ENCODE results near the gene AKAP8L. TPM values are rescaled to one million over a fixed set of nuclear protein-coding genes. Genes with fewer than 3 reads are reported as not detected.

The AKAP8L gene
- total and polyA plus RNA-seq, 2 donors (not counting 1 experiment from before 2014, with no cell fraction given), result 184 to 211 TPM

GRCh38 chr19:15422296-15423075 lies 3.7 kb upstream of the AKAP8L start:
- TF ChIP-seq, protein P1, sequence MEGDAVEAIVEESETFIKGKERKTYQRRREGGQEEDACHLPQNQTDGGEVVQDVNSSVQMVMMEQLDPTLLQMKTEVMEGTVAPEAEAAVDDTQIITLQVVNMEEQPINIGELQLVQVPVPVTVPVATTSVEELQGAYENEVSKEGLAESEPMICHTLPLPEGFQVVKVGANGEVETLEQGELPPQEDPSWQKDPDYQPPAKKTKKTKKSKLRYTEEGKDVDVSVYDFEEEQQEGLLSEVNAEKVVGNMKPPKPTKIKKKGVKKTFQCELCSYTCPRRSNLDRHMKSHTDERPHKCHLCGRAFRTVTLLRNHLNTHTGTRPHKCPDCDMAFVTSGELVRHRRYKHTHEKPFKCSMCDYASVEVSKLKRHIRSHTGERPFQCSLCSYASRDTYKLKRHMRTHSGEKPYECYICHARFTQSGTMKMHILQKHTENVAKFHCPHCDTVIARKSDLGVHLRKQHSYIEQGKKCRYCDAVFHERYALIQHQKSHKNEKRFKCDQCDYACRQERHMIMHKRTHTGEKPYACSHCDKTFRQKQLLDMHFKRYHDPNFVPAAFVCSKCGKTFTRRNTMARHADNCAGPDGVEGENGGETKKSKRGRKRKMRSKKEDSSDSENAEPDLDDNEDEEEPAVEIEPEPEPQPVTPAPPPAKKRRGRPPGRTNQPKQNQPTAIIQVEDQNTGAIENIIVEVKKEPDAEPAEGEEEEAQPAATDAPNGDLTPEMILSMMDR (IDR thresholded peaks at IDR 0.05), result no peak
- TF ChIP-seq EZH2 (IDR thresholded peaks at IDR 0.05; ENCODE audit: borderline replicate concordance, insufficient read depth, low read depth, low read length, poor library complexity, severe bottlenecking), result no peak
- no peak for DNase-seq
- H3K4me3 Mint-ChIP-seq, result no peak overlapping the region
- ChIA-PET CTCF (interaction anchor here (0.7 to 7.9 kb wide), 2 partner anchors 14 to 131 kb away, joined by 3 to 145 read pairs; no protein-coding TSS in a partner anchor), POLR2A (no interaction called here)
- ATAC-seq (ENCODE audit: low read depth), result no peak
- no peak overlapping the region for H3K27ac Mint-ChIP-seq
- Histone ChIP-seq H2AFZ (ENCODE audit: insufficient read depth, low read depth, low read length, poor library complexity, severe bottlenecking) (no peak overlapping the region), H3K4me2 (replicated peaks; ENCODE audit: low read depth, low read length, poor library complexity, severe bottlenecking) (no peak overlapping the region), H3K27ac (ENCODE audit: low read length in 2 of 2) (no peak overlapping the region), H3K9me3 (ENCODE audit: control extremely low read depth in 1 of 3, control insufficient read depth in 2 of 3, insufficient read depth in 1 of 3, low read length in 2 of 3) (peaks cover 0 to 9% (median 0%) of the 10 kb centered on the region in 3 donors), H3K36me3 (replicated peaks in 1 of 2; ENCODE audit: control extremely low read depth in 1 of 2, control insufficient read depth in 1 of 2, extremely low read depth in 1 of 2, insufficient read depth in 2 of 2, low read length in 1 of 2) (peaks cover 2 to 40% of the 10 kb centered on the region in 2 experiments), H4K20me1 (ENCODE audit: control insufficient read depth, insufficient read depth, low read length, poor library complexity, severe bottlenecking) (peaks cover 16% of the 10 kb centered on the region), H3K4me3 (ENCODE audit: control extremely low read depth in 1 of 5, extremely low read depth in 1 of 5, insufficient read depth in 1 of 5, low read depth in 2 of 5, low read length in 4 of 5) (no peak overlapping the region), H3K79me2 (ENCODE audit: control insufficient read depth, insufficient read depth, low read length) (peaks cover 12% of the 10 kb centered on the region), H3K9ac (ENCODE audit: low read length) (no peak overlapping the region), H3K4me1 (ENCODE audit: control insufficient read depth in 2 of 2, insufficient read depth in 2 of 2, low read length in 2 of 2) (peaks cover 11 to 17% of the 10 kb centered on the region in 2 donors), H3K27me3 (replicated peaks in 1 of 4; ENCODE audit: control extremely low read depth in 1 of 4, control insufficient read depth in 3 of 4, insufficient read depth in 4 of 4, low read length in 3 of 4) (no peaks in the 10 kb centered on the region)
- H3K4me1 Mint-ChIP-seq, result peaks cover 21% of the 10 kb centered on the region
- 82% methylated on average over 22 of the region's 22 CpGs for WGBS (ENCODE audit: insufficient coverage)
- H3K9me3 Mint-ChIP-seq (ENCODE audit: insufficient read depth), result no peaks in the 10 kb centered on the region
- no peaks in the 10 kb centered on the region for H3K27me3 Mint-ChIP-seq
- intact Hi-C loops (cut with micrococcal nuclease), result no loop called here

GRCh38 chr19:15421721-15422260 lies 3.0 kb upstream of the AKAP8L start:
- TF ChIP-seq EZH2 (IDR thresholded peaks at IDR 0.05; ENCODE audit: borderline replicate concordance, insufficient read depth, low read depth, low read length, poor library complexity, severe bottlenecking), result no peak
- TF ChIP-seq, protein P1 (IDR thresholded peaks at IDR 0.05), result no peak
- Histone ChIP-seq H3K9ac (ENCODE audit: low read length) (no peak overlapping the region), H3K27me3 (replicated peaks in 1 of 4; ENCODE audit: control extremely low read depth in 1 of 4, control insufficient read depth in 3 of 4, insufficient read depth in 4 of 4, low read length in 3 of 4) (no peaks in the 10 kb centered on the region), H3K4me3 (ENCODE audit: control extremely low read depth in 1 of 5, extremely low read depth in 1 of 5, insufficient read depth in 1 of 5, low read depth in 2 of 5, low read length in 4 of 5) (no peak overlapping the region), H3K9me3 (ENCODE audit: control extremely low read depth in 1 of 3, control insufficient read depth in 2 of 3, insufficient read depth in 1 of 3, low read length in 2 of 3) (peaks cover 0 to 9% (median 0%) of the 10 kb centered on the region in 3 donors), H2AFZ (ENCODE audit: insufficient read depth, low read depth, low read length, poor library complexity, severe bottlenecking) (no peak overlapping the region), H3K4me1 (ENCODE audit: control insufficient read depth in 2 of 2, insufficient read depth in 2 of 2, low read length in 2 of 2) (peaks cover 18 to 24% of the 10 kb centered on the region in 2 donors), H3K4me2 (replicated peaks; ENCODE audit: low read depth, low read length, poor library complexity, severe bottlenecking) (no peak overlapping the region), H3K79me2 (ENCODE audit: control insufficient read depth, insufficient read depth, low read length) (peaks cover 19% of the 10 kb centered on the region), H4K20me1 (ENCODE audit: control insufficient read depth, insufficient read depth, low read length, poor library complexity, severe bottlenecking) (peaks cover 16% of the 10 kb centered on the region), H3K27ac (ENCODE audit: low read length in 2 of 2) (no peak overlapping the region), H3K36me3 (replicated peaks in 1 of 2; ENCODE audit: control extremely low read depth in 1 of 2, control insufficient read depth in 1 of 2, extremely low read depth in 1 of 2, insufficient read depth in 2 of 2, low read length in 1 of 2) (peaks cover 2 to 33% of the 10 kb centered on the region in 2 experiments)
- Mint-ChIP-seq H3K4me3 (no peak overlapping the region), H3K4me1 (peaks cover 28% of the 10 kb centered on the region), H3K27ac (no peak overlapping the region), H3K9me3 (ENCODE audit: insufficient read depth) (no peaks in the 10 kb centered on the region), H3K27me3 (no peaks in the 10 kb centered on the region)
- intact Hi-C loops (cut with micrococcal nuclease), result no loop called here
- ATAC-seq (ENCODE audit: low read depth) (no peak), DNase-seq (no peak)
- ChIA-PET POLR2A (no interaction called here), CTCF (interaction anchor here (0.7 to 7.9 kb wide), 3 partner anchors 13 to 132 kb away, joined by 3 to 145 read pairs (median 3); no protein-coding TSS in a partner anchor)
- WGBS (ENCODE audit: insufficient coverage), result 97% methylated on average over 10 of the region's 15 CpGs
